ENCODE measurements around the gene POLDIP2. TPM values are rescaled to one million over a fixed set of nuclear protein-coding genes. Genes with fewer than 3 reads are reported as not detected.

Gene POLDIP2
- polyA plus RNA-seq, 6 donors from 2014 or later, result 80.1 to 159 (median 84.3) TPM

GRCh38 chr17:28368915-28369683, 11.8 kb upstream of the POLDIP2 start:
- Mint-ChIP-seq H3K27ac (peak overlapping the region in 2 of 6 donors; percentile 15 to 47), H3K9me3 (no peaks in the 10 kb centered on the region), H3K27me3 (no peaks in the 10 kb centered on the region), H3K4me3 (peak overlapping the region in 3 of 8 donors; percentile 15 to 76 (median 22)), H3K4me1 (peaks cover 13 to 22% (median 18%) of the 10 kb centered on the region in 3 donors), H3K36me3 (no peaks in the 10 kb centered on the region)
- DNase-seq (no peak), ATAC-seq (ENCODE audit: low read depth in 2 of 2) (no peak)

- ATAC-seq (ENCODE audit: low read depth in 2 of 2) (no peak), DNase-seq (no peak)
- no peaks in the 10 kb centered on the region for H3K36me3 Mint-ChIP-seq
- no peak overlapping the region for H3K27ac Mint-ChIP-seq
- no peaks in the 10 kb centered on the region for H3K27me3 Mint-ChIP-seq
- peak overlapping the region in 1 of 8 donors; percentile 76 for H3K4me3 Mint-ChIP-seq
- H3K9me3 Mint-ChIP-seq, result no peaks in the 10 kb centered on the region
- H3K4me1 Mint-ChIP-seq, result peaks cover 10 to 22% (median 18%) of the 10 kb centered on the region in 3 donors
Observed at GRCh38 chr17:28368306-28368831, 11.0 kb upstream of the POLDIP2 start.

GRCh38 chr17:28367641-28368305, 10.4 kb upstream of the POLDIP2 start:
- Mint-ChIP-seq H3K4me3 (no peak overlapping the region), H3K27ac (peak overlapping the region in 1 of 6 donors; percentile 74), H3K27me3 (no peaks in the 10 kb centered on the region), H3K36me3 (no peaks in the 10 kb centered on the region), H3K4me1 (peaks cover 9 to 18% (median 12%) of the 10 kb centered on the region in 3 donors), H3K9me3 (no peaks in the 10 kb centered on the region)
- no peak for DNase-seq
- no peak for ATAC-seq (ENCODE audit: low read depth in 2 of 2)

- no peak overlapping the region for H3K4me3 Mint-ChIP-seq
- H3K27ac Mint-ChIP-seq, result peak overlapping the region in 2 of 6 donors; percentile 56 to 57
- no peaks in the 10 kb centered on the region for H3K27me3 Mint-ChIP-seq
- no peaks in the 10 kb centered on the region for H3K9me3 Mint-ChIP-seq
- H3K36me3 Mint-ChIP-seq, result no peaks in the 10 kb centered on the region
- ATAC-seq (ENCODE audit: low read depth in 2 of 2) (no peak), DNase-seq (no peak)
- H3K4me1 Mint-ChIP-seq, result peaks cover 4 to 7% (median 7%) of the 10 kb centered on the region in 3 donors
Observed at GRCh38 chr17:28366605-28367004, 9.3 kb upstream of the POLDIP2 start.

- no peak for DNase-seq
- Mint-ChIP-seq H3K27me3 (no peaks in the 10 kb centered on the region), H3K9me3 (no peaks in the 10 kb centered on the region), H3K36me3 (no peaks in the 10 kb centered on the region), H3K4me1 (no peaks in the 10 kb centered on the region), H3K27ac (peak overlapping the region in 2 of 6 donors; percentile 52 to 54), H3K4me3 (no peak overlapping the region)
- no peak for ATAC-seq (ENCODE audit: low read depth in 2 of 2)
Observed at GRCh38 chr17:28365487-28365886, 8.2 kb upstream of the POLDIP2 start.

- peak within 1 kb of the TSS in 3 of 6 donors; percentile 52 to 66 (median 54) for H3K27ac Mint-ChIP-seq
- no peaks in the 10 kb centered on the region for H3K9me3 Mint-ChIP-seq
- H3K36me3 Mint-ChIP-seq, result no peaks in the 10 kb centered on the region
- DNase-seq, result no peak
- no peak for ATAC-seq (ENCODE audit: low read depth in 2 of 2)
- no peaks in the 10 kb centered on the region for H3K4me1 Mint-ChIP-seq
- no peak within 1 kb of the TSS for H3K4me3 Mint-ChIP-seq
- H3K27me3 Mint-ChIP-seq, result no peaks in the 10 kb centered on the region
Observed at GRCh38 chr17:28364665-28365363, 7.5 kb upstream of the POLDIP2 start, which contains the start of gene SEBOX. SEBOX (minus strand) TSS chr17:28365199; CDS start chr17:28365151, 48 bp downstream.

- no peaks in the 10 kb centered on the region for H3K27me3 Mint-ChIP-seq
- ATAC-seq (ENCODE audit: low read depth in 2 of 2) (no peak), DNase-seq (no peak)
- H3K4me3 Mint-ChIP-seq, result peak overlapping the region in 2 of 8 donors; percentile 43 to 68
- no peaks in the 10 kb centered on the region for H3K4me1 Mint-ChIP-seq
- H3K36me3 Mint-ChIP-seq, result no peaks in the 10 kb centered on the region
- H3K9me3 Mint-ChIP-seq, result no peaks in the 10 kb centered on the region
- no peak overlapping the region for H3K27ac Mint-ChIP-seq
Observed at GRCh38 chr17:28363776-28364650, 6.7 kb upstream of the POLDIP2 start.

- ATAC-seq (ENCODE audit: low read depth in 2 of 2) (no peak), DNase-seq (no peak)
- H3K27ac Mint-ChIP-seq, result no peak overlapping the region
- H3K9me3 Mint-ChIP-seq, result no peaks in the 10 kb centered on the region
- peak overlapping the region in 1 of 8 donors; percentile 43 for H3K4me3 Mint-ChIP-seq
- no peaks in the 10 kb centered on the region for H3K36me3 Mint-ChIP-seq
- H3K4me1 Mint-ChIP-seq, result peaks cover 2 to 3% (median 2%) of the 10 kb centered on the region in 3 donors
- H3K27me3 Mint-ChIP-seq, result no peaks in the 10 kb centered on the region
Observed at GRCh38 chr17:28363186-28363585, 5.9 kb upstream of the POLDIP2 start.

- Mint-ChIP-seq H3K27me3 (no peaks in the 10 kb centered on the region), H3K27ac (peak overlapping the region; percentile 91 to 99 (median 94)), H3K4me1 (peaks cover 19 to 28% (median 21%) of the 10 kb centered on the region in 3 donors), H3K36me3 (no peaks in the 10 kb centered on the region), H3K4me3 (peak overlapping the region; percentile 94 to 100 (median 95)), H3K9me3 (no peaks in the 10 kb centered on the region)
- DNase-seq (no peak), ATAC-seq (ENCODE audit: low read depth in 2 of 2) (no peak)
Observed at GRCh38 chr17:28357901-28358197, 522 bp upstream of the POLDIP2 start.

- ATAC-seq (ENCODE audit: low read depth in 2 of 2), result no peak
- H3K36me3 Mint-ChIP-seq, result peaks cover 0 to 4% of the 10 kb centered on the region in 2 donors
Observed at GRCh38 chr17:28350271-28350670, 7.1 kb downstream of the POLDIP2 start.

GRCh38 chr17:28348979-28349378, 8.3 kb downstream of the POLDIP2 start:
- peak overlapping the region in 1 of 6 donors; percentile 3 for H3K27ac Mint-ChIP-seq

More at GRCh38 chr17:28350271-28350670, 7.1 kb downstream of the POLDIP2 start:
- no peak overlapping the region for H3K4me3 Mint-ChIP-seq
- no peaks in the 10 kb centered on the region for H3K27me3 Mint-ChIP-seq
- H3K27ac Mint-ChIP-seq, result no peak overlapping the region
- DNase-seq, result no peak
- H3K4me1 Mint-ChIP-seq, result peaks cover 2 to 5% (median 4%) of the 10 kb centered on the region in 3 donors
- H3K9me3 Mint-ChIP-seq, result no peaks in the 10 kb centered on the region

GRCh38 chr17:28347261-28347891, 10.0 kb downstream of the POLDIP2 start:
- Mint-ChIP-seq H3K27me3 (no peaks in the 10 kb centered on the region), H3K27ac (peak overlapping the region in 1 of 6 donors; percentile 9), H3K4me1 (peaks cover 0 to 4% (median 2%) of the 10 kb centered on the region in 3 donors), H3K36me3 (peaks cover 0 to 4% of the 10 kb centered on the region in 2 donors), H3K9me3 (no peaks in the 10 kb centered on the region), H3K4me3 (no peak overlapping the region)
- ATAC-seq (ENCODE audit: low read depth in 2 of 2) (no peak), DNase-seq (no peak)

More at GRCh38 chr17:28348979-28349378, 8.3 kb downstream of the POLDIP2 start:
- H3K27me3 Mint-ChIP-seq, result no peaks in the 10 kb centered on the region
- H3K4me3 Mint-ChIP-seq, result no peak overlapping the region
- H3K9me3 Mint-ChIP-seq, result no peaks in the 10 kb centered on the region
- no peak for DNase-seq
- peaks cover 0 to 4% of the 10 kb centered on the region in 2 donors for H3K36me3 Mint-ChIP-seq
- peaks cover 0 to 4% (median 2%) of the 10 kb centered on the region in 3 donors for H3K4me1 Mint-ChIP-seq
- no peak for ATAC-seq (ENCODE audit: low read depth in 2 of 2)

Measured in naive B cell (primary cell).